Esophagus muscularis mucosa (tissue), 3 donors: ENCODE data around the gene ATRNL1.

ENCODE experiments used
- CTCF ChIP-seq, 3 experiments: fragments of 200-600 bp in 2 of 3; fragments of 450-650 bp in 1 of 3; sonication (generic) in 2 of 3; IDR thresholded peaks; one replicate each; pipeline ENCODE4 v1.5.1; 2017 to 2019; ENCODE audit warnings: antibody characterized with exemption in 3 of 3, mild to moderate bottlenecking in 2 of 3, moderate library complexity in 1 of 3
- POLR2A ChIP-seq: fragments of 450-650 bp; IDR thresholded peaks from one replicate; pipeline ENCODE4 v1.6.1; 2017; ENCODE audit warnings: antibody characterized with exemption, moderate library complexity, mild to moderate bottlenecking, low read depth
- POLR2AphosphoS5 ChIP-seq, 2 donors: sonication (generic); formaldehyde crosslinking; IDR thresholded peaks; one replicate each; pipeline ENCODE4 v1.6.1; 2017; ENCODE audit warnings: antibody characterized with exemption in 2 of 2

- no peak for TF ChIP-seq POLR2A
- TF ChIP-seq CTCF (IDR thresholded peaks at IDR 0.05): no peak
- TF ChIP-seq POLR2AphosphoS5 (IDR thresholded peaks at IDR 0.05): no peak
Observed at GRCh38 chr10:115091161-115091560, 2.0 kb upstream of the ATRNL1 start.
